Femur (tissue), 1 donor: ENCODE measurements around the gene EN2.

Experiments
- DNase-seq: peaks from one replicate; pipeline ENCODE4 v3.0.0-alpha.2; 2017

Gene EN2

GRCh38 chr7:155451840-155452239 is 6.1 kb upstream of the EN2 start:
- DNase-seq = no peak

GRCh38 chr7:155452505-155453295 is 5.2 kb upstream of the EN2 start:
- DNase-seq = no peak

GRCh38 chr7:155453296-155454182 is 4.4 kb upstream of the EN2 start:
- no peak for DNase-seq

GRCh38 chr7:155454183-155455112 is 3.5 kb upstream of the EN2 start:
- DNase-seq = no peak

GRCh38 chr7:155455132-155455693 is 2.7 kb upstream of the EN2 start:
- DNase-seq = no peak

- DNase-seq = no peak
Observed at GRCh38 chr7:155455776-155456737, 1.9 kb upstream of the EN2 start.

GRCh38 chr7:155456738-155457543 is 988 bp upstream of the EN2 start:
- peak; percentile 89 for DNase-seq

- DNase-seq = no peak
Observed at GRCh38 chr7:155457544-155458110, 302 bp upstream of the EN2 start.

- DNase-seq = no peak
Observed at GRCh38 chr7:155458878-155459699, 1.2 kb downstream of the EN2 start.

- DNase-seq = no peak
Observed at GRCh38 chr7:155459700-155460461, 2.0 kb downstream of the EN2 start.

- no peak for DNase-seq
Observed at GRCh38 chr7:155460926-155461613, 3.1 kb downstream of the EN2 start.

- DNase-seq = no peak
Observed at GRCh38 chr7:155461631-155462030, 3.7 kb downstream of the EN2 start.

- no peak for DNase-seq
Observed at GRCh38 chr7:155462163-155462735, 4.3 kb downstream of the EN2 start.

- DNase-seq = no peak
Observed at GRCh38 chr7:155463114-155463811, 5.3 kb downstream of the EN2 start.

GRCh38 chr7:155464183-155464582 is 6.3 kb downstream of the EN2 start:
- no peak for DNase-seq

GRCh38 chr7:155464948-155465739 is 7.2 kb downstream of the EN2 start:
- no peak for DNase-seq
